ENCODE results near the gene VTCN1.
"Not testable (repeated sequence)": the region's sequence is repeated elsewhere in the genome, so short reads cannot be mapped to it uniquely, and the experiment has no call there.

The VTCN1 gene, protein sequence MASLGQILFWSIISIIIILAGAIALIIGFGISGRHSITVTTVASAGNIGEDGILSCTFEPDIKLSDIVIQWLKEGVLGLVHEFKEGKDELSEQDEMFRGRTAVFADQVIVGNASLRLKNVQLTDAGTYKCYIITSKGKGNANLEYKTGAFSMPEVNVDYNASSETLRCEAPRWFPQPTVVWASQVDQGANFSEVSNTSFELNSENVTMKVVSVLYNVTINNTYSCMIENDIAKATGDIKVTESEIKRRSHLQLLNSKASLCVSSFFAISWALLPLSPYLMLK

GRCh38 chr1:117210831-117211261 is at the start of gene VTCN1:
Gene VTCN1, minus strand, starts transcription at chr1:117210927. Its CDS starts 72 bp downstream, at chr1:117210855.
- no peaks in the 10 kb centered on the region for H4K20me1 ChIP-seq (ENCODE audit: control insufficient read depth, insufficient read depth, low read depth, low read length)
- TF ChIP-seq EZH2phosphoT487 (IDR thresholded peaks at IDR 0.05; ENCODE audit: borderline replicate concordance, low read length) = no peak
- TF ChIP-seq, protein P1, sequence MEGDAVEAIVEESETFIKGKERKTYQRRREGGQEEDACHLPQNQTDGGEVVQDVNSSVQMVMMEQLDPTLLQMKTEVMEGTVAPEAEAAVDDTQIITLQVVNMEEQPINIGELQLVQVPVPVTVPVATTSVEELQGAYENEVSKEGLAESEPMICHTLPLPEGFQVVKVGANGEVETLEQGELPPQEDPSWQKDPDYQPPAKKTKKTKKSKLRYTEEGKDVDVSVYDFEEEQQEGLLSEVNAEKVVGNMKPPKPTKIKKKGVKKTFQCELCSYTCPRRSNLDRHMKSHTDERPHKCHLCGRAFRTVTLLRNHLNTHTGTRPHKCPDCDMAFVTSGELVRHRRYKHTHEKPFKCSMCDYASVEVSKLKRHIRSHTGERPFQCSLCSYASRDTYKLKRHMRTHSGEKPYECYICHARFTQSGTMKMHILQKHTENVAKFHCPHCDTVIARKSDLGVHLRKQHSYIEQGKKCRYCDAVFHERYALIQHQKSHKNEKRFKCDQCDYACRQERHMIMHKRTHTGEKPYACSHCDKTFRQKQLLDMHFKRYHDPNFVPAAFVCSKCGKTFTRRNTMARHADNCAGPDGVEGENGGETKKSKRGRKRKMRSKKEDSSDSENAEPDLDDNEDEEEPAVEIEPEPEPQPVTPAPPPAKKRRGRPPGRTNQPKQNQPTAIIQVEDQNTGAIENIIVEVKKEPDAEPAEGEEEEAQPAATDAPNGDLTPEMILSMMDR (IDR thresholded peaks at IDR 0.05; ENCODE audit: low read depth, low read length, poor library complexity, severe bottlenecking) = no peak
- H3K9me2 ChIP-seq (replicated peaks; ENCODE audit: control insufficient read depth, low read length) = no peaks in the 10 kb centered on the region
- no peaks in the 10 kb centered on the region for H3K79me2 ChIP-seq (ENCODE audit: control insufficient read depth, low read length)
- no peak within 1 kb of the TSS for H3K27ac ChIP-seq (ENCODE audit: low read depth, low read length)
- no peaks in the 10 kb centered on the region for H3F3A ChIP-seq (ENCODE audit: control insufficient read depth, insufficient read depth)
- no peaks in the 10 kb centered on the region for H3K9me3 ChIP-seq (ENCODE audit: control insufficient read depth, insufficient read depth, low read length)
- H3K36me3 ChIP-seq (ENCODE audit: control insufficient read depth, low read length) = no peaks in the 10 kb centered on the region
- H3K4me1 ChIP-seq (ENCODE audit: control insufficient read depth, low read length) = no peaks in the 10 kb centered on the region
- no peak within 1 kb of the TSS for H3K4me2 ChIP-seq (ENCODE audit: low read length)
- no peaks in the 10 kb centered on the region for H3K27me3 ChIP-seq (ENCODE audit: control insufficient read depth, low read length)
- H3K4me3 ChIP-seq (ENCODE audit: low read length) = no peak within 1 kb of the TSS

DNA sequence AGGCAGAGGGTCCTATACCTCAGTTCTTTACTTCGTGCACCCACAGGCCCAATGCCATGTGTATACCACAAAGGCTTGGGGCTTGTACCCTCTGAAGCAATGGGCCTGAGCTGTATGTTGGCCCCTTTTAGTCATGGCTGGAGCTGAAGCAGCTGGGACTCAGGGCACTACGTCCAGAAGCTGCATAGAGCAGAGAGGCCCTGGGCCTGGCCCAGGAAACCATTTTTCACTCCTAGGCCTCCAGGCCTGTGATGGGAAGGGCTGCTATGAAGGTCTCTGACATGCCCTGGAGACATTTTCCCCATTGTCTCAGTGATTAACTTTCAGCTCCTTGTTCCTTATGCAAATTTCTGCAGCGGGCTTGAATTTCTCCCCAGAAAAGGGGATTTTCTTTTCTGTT is 48.1 kb upstream of the VTCN1 start:
- Histone ChIP-seq H3F3A (ENCODE audit: control insufficient read depth, insufficient read depth) (no peaks in the 10 kb centered on the region), H3K9me3 (ENCODE audit: control insufficient read depth, insufficient read depth, low read length) (no peaks in the 10 kb centered on the region), H3K4me2 (ENCODE audit: low read length) (no peak overlapping the region), H3K79me2 (ENCODE audit: control insufficient read depth, low read length) (no peaks in the 10 kb centered on the region), H3K9me2 (replicated peaks; ENCODE audit: control insufficient read depth, low read length) (no peaks in the 10 kb centered on the region), H3K27me3 (ENCODE audit: control insufficient read depth, low read length) (no peaks in the 10 kb centered on the region; the same call in 1 of the 2 replicates), H4K20me1 (ENCODE audit: control insufficient read depth, insufficient read depth, low read depth, low read length) (no peaks in the 10 kb centered on the region), H3K27ac (ENCODE audit: low read depth, low read length) (no peak overlapping the region), H3K4me1 (ENCODE audit: control insufficient read depth, low read length) (no peaks in the 10 kb centered on the region), H3K4me3 (ENCODE audit: low read length) (no peak overlapping the region), H3K36me3 (ENCODE audit: control insufficient read depth, low read length) (no peaks in the 10 kb centered on the region)
- TF ChIP-seq, protein P1 (IDR thresholded peaks at IDR 0.05; ENCODE audit: low read depth, low read length, poor library complexity, severe bottlenecking) = no peak
- TF ChIP-seq EZH2phosphoT487 (IDR thresholded peaks at IDR 0.05; ENCODE audit: borderline replicate concordance, low read length) = no peak

- H3K4me3 ChIP-seq (ENCODE audit: low read length); H3K9me3 ChIP-seq (ENCODE audit: control insufficient read depth, insufficient read depth, low read length); H3K27me3 ChIP-seq (ENCODE audit: control insufficient read depth, low read length); H3K9me2 ChIP-seq (replicated peaks; ENCODE audit: control insufficient read depth, low read length); H4K20me1 ChIP-seq (ENCODE audit: control insufficient read depth, insufficient read depth, low read depth, low read length); H3K4me2 ChIP-seq (ENCODE audit: low read length); H3F3A ChIP-seq (ENCODE audit: control insufficient read depth, insufficient read depth); H3K36me3 ChIP-seq (ENCODE audit: control insufficient read depth, low read length); H3K4me1 ChIP-seq (ENCODE audit: control insufficient read depth, low read length); H3K79me2 ChIP-seq (ENCODE audit: control insufficient read depth, low read length); H3K27ac ChIP-seq (ENCODE audit: low read depth, low read length): not testable (repeated sequence)
Observed at GRCh38 chr1:117258075-117258474, 47.3 kb upstream of the VTCN1 start.

DNA sequence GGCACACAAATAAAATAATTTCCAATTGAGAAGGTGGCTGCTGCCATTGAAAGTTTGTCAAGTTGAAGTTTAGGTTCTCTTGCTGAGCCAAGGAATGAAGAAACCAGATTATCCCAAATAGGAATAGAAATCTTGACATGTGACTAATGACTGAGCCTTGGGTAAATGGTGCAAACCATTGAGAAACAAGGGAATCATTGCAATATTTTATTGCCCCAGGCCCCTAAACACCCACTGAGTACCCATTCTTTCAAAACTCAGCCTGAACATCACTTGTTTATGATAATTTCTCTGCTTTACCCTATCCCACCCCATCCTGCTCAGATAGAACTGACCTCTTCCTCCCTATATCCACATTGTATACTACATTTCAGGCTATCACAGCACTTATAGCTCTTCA is 46.6 kb upstream of the VTCN1 start:
- no peaks in the 10 kb centered on the region for H4K20me1 ChIP-seq (ENCODE audit: control insufficient read depth, insufficient read depth, low read depth, low read length)
- H3K79me2 ChIP-seq (ENCODE audit: control insufficient read depth, low read length) = no peaks in the 10 kb centered on the region
- H3K27ac ChIP-seq (ENCODE audit: low read depth, low read length) = no peak overlapping the region
- H3K4me2 ChIP-seq (ENCODE audit: low read length) = no peak overlapping the region
- H3K36me3 ChIP-seq (ENCODE audit: control insufficient read depth, low read length) = no peaks in the 10 kb centered on the region
- no peak overlapping the region for H3K4me3 ChIP-seq (ENCODE audit: low read length)
- no peaks in the 10 kb centered on the region for H3K9me3 ChIP-seq (ENCODE audit: control insufficient read depth, insufficient read depth, low read length)
- no peaks in the 10 kb centered on the region for H3F3A ChIP-seq (ENCODE audit: control insufficient read depth, insufficient read depth)
- no peaks in the 10 kb centered on the region; the same call in 1 of the 2 replicates for H3K27me3 ChIP-seq (ENCODE audit: control insufficient read depth, low read length)
- no peak for TF ChIP-seq EZH2phosphoT487 (IDR thresholded peaks at IDR 0.05; ENCODE audit: borderline replicate concordance, low read length)
- TF ChIP-seq, protein P1 (IDR thresholded peaks at IDR 0.05; ENCODE audit: low read depth, low read length, poor library complexity, severe bottlenecking) = no peak
- no peaks in the 10 kb centered on the region for H3K4me1 ChIP-seq (ENCODE audit: control insufficient read depth, low read length)
- H3K9me2 ChIP-seq (replicated peaks; ENCODE audit: control insufficient read depth, low read length) = no peaks in the 10 kb centered on the region

All from DOHH2 (cell line).